HCT116 (cell line): ENCODE data around the gene MYOF. TPM values are rescaled to one million over a fixed set of nuclear protein-coding genes. Genes with fewer than 3 reads are reported as not detected.

ENCODE experiments used
- ATAC-seq: fragments of 200-7000 bp; cut with Tn5 transposase; 2 replicates; pipeline ENCODE4 v1.9.1; 2020; ENCODE audit warnings: mild to moderate bottlenecking, moderate library complexity
- BruUV-seq: library from RNA; stranded (reverse); fragments of 400-500 nt; replicated peaks from 2 replicates; lab custom pipeline; 2021; lab: Mats Ljungman, UMichigan
- CTCF ChIA-PET: fragments of 300-600 bp; sonication (Branson Sonifier 250); formaldehyde crosslinking; loops from one replicate; lab custom pipeline; 2021; ENCODE audit warnings: antibody characterized with exemption; lab: Charles Lee
- POLR2A ChIA-PET: fragments of 300-600, 350-600 bp; sonication (Branson Sonifier 250); formaldehyde crosslinking; loops from one replicate; lab custom pipeline; 2021; ENCODE audit warnings: antibody characterized with exemption; lab: Charles Lee
- RAD21 ChIA-PET, 2 experiments: fragments of 300-600 bp; sonication (Branson Sonifier 250); formaldehyde crosslinking; loops; one replicate each; lab custom pipeline; 2023; ENCODE audit warnings: low total read pairs in 2 of 2; ENCODE audit not compliant: uncharacterized antibody in 2 of 2, unreplicated experiment in 2 of 2, low non-redundant PET in 1 of 2; lab: Charles Lee
- DNase-seq: peaks from one replicate; pipeline ENCODE4 v3.0.0-alpha.2; 2010; ENCODE audit warnings: low read depth, low spot score
- H2AFZ ChIP-seq: fragments of 200-600 bp; shearing (Covaris generic), sonication (generic); 2 replicates; pipeline ENCODE4 v1.6.1; 2017; ENCODE audit warnings: low read depth, mixed run types, mixed read lengths, antibody characterized with exemption, low read length; ENCODE audit not compliant: poor library complexity, severe bottlenecking
- H3K27ac ChIP-seq: 2 replicates; pipeline ENCODE4 v1.5.1; 2012; ENCODE audit warnings: low read depth, low read length
- H3K27me3 ChIP-seq: fragments of 200-600 bp; sonication (generic); 2 replicates; pipeline ENCODE4 v1.6.1; 2016; ENCODE audit warnings: mixed run types, low read length, mixed read lengths; ENCODE audit not compliant: insufficient read depth
- H3K36me3 ChIP-seq, 2 experiments: fragments of 200-500 bp in 1 of 2; fragments of 200-600 bp in 1 of 2; sonication (Bioruptor generic) in 1 of 2; sonication (generic) in 1 of 2; 2 replicates each; pipeline versions ENCODE4 v1.5.1 to v1.6.1; 2014 to 2016; ENCODE audit warnings: low read length in 2 of 2, inconsistent platforms in 1 of 2, mixed read lengths in 1 of 2, mixed run types in 1 of 2; ENCODE audit not compliant: insufficient read depth in 2 of 2, control insufficient read depth in 1 of 2
- H3K4me1 ChIP-seq, 2 experiments: fragments of 200-600 bp in 1 of 2; sonication (generic) in 1 of 2; 2 replicates each; pipeline versions ENCODE4 v1.5.1 to v1.6.1; 2012 to 2017; ENCODE audit warnings: low read length in 2 of 2, inconsistent platforms in 1 of 2, mild to moderate bottlenecking in 1 of 2, mixed read lengths in 1 of 2, mixed run types in 1 of 2, moderate library complexity in 1 of 2; ENCODE audit not compliant: insufficient read depth in 2 of 2, control insufficient read depth in 1 of 2
- H3K4me2 ChIP-seq: fragments of 200-600 bp; sonication (generic); 2 replicates; pipeline ENCODE4 v1.6.1; 2017; ENCODE audit warnings: mixed run types, low read length, mixed read lengths
- H3K4me3 ChIP-seq, 2 experiments: fragments of 200-600 bp in 1 of 2; sonication (generic) in 1 of 2; replicated peaks in 1 of 2; 2 replicates each; pipeline ENCODE4 v1.5.1; 2011 to 2016; ENCODE audit warnings: low read length in 2 of 2, control low read depth in 1 of 2, low read depth in 1 of 2, mild to moderate bottlenecking in 1 of 2, mixed read lengths in 1 of 2, mixed run types in 1 of 2
- H3K79me2 ChIP-seq: fragments of 200-600 bp; sonication (generic); 2 replicates; pipeline ENCODE4 v1.6.1; 2017; ENCODE audit warnings: mild to moderate bottlenecking, mixed run types, low read length, moderate library complexity, mixed read lengths; ENCODE audit not compliant: insufficient read depth
- H3K9ac ChIP-seq: fragments of 200-600 bp; sonication (generic); 2 replicates; pipeline ENCODE4 v1.6.1; 2016; ENCODE audit warnings: low read length, mixed read lengths
- H3K9me2 ChIP-seq: fragments of 200-600 bp; sonication (generic), shearing (Covaris generic); 2 replicates; pipeline ENCODE4 v1.6.1; 2017; ENCODE audit warnings: mixed run types, mild to moderate bottlenecking, moderate library complexity; ENCODE audit not compliant: insufficient read depth
- H3K9me3 ChIP-seq, 2 experiments: fragments of 200-500 bp in 1 of 2; fragments of 200-600 bp in 1 of 2; sonication (Bioruptor generic) in 1 of 2; sonication (generic) in 1 of 2; 2 replicates each; pipeline ENCODE4 v1.6.1; 2014 to 2017; ENCODE audit warnings: low read length in 2 of 2, mixed read lengths in 2 of 2, inconsistent platforms in 1 of 2, low read depth in 1 of 2, mild to moderate bottlenecking in 1 of 2, mixed run types in 1 of 2, moderate library complexity in 1 of 2; ENCODE audit not compliant: control insufficient read depth in 1 of 2, insufficient read depth in 1 of 2
- H4K20me1 ChIP-seq: fragments of 200-600 bp; sonication (generic), shearing (Covaris generic); 2 replicates; pipeline ENCODE4 v1.6.1; 2017; ENCODE audit warnings: mixed run types, mild to moderate bottlenecking, moderate library complexity; ENCODE audit not compliant: insufficient read depth
- CBX3 ChIP-seq: IDR thresholded peaks from 2 replicates; pipeline ENCODE4 v1.6.1; 2012; ENCODE audit warnings: low read depth
- CTCF ChIP-seq, 3 experiments: fragments of 200-600 bp in 1 of 3; sonication (generic) in 1 of 3; IDR thresholded peaks in 2 of 3; conservative IDR thresholded peaks in 1 of 3; 2 replicates each; pipeline ENCODE4 v1.5.1; 2012 to 2017; ENCODE audit warnings: low read depth in 2 of 3, low read length in 2 of 3, antibody characterized with exemption in 1 of 3, borderline replicate concordance in 1 of 3, control low read depth in 1 of 3, mild to moderate bottlenecking in 1 of 3, mixed read lengths in 1 of 3, mixed run types in 1 of 3, moderate library complexity in 1 of 3; ENCODE audit not compliant: insufficient read depth in 1 of 3
- FOSL1 ChIP-seq: IDR thresholded peaks from 2 replicates; pipeline ENCODE4 v1.6.1; 2012; ENCODE audit warnings: low read depth
- POLR2A ChIP-seq: IDR thresholded peaks from 2 replicates; pipeline ENCODE4 v1.7.0; 2011; ENCODE audit warnings: borderline replicate concordance; ENCODE audit not compliant: insufficient read depth, insufficient read length; ENCODE audit errors: extremely low read depth
- RAD21 ChIP-seq: IDR thresholded peaks from 2 replicates; pipeline ENCODE4 v1.6.1; 2012; ENCODE audit warnings: low read depth, mild to moderate bottlenecking
- SIN3A ChIP-seq: IDR thresholded peaks from 2 replicates; pipeline ENCODE4 v1.6.1; 2012; ENCODE audit warnings: low read depth
- TCF7L2 ChIP-seq: IDR thresholded peaks from 2 replicates; pipeline ENCODE4 v1.7.0; 2011; ENCODE audit warnings: borderline replicate concordance, inconsistent platforms; ENCODE audit not compliant: insufficient read depth, insufficient read length; ENCODE audit errors: extremely low read depth
- ZBTB33 ChIP-seq: IDR thresholded peaks from 2 replicates; pipeline ENCODE4 v1.6.1; 2011; ENCODE audit warnings: mild to moderate bottlenecking, low read length, moderate library complexity; ENCODE audit not compliant: insufficient replicate concordance; ENCODE audit errors: extremely low read depth
- ZNF274 ChIP-seq: fragments of 200-500 bp; sonication (Bioruptor generic); IDR thresholded peaks from 2 replicates; pipeline ENCODE4 v1.6.1; 2014; ENCODE audit warnings: mild to moderate bottlenecking, low read depth, low read length, inconsistent platforms
- intact Hi-C: fragments of 100-400 bp; cut with micrococcal nuclease; formaldehyde crosslinking; loops from 2 replicates; pipeline ENCODE4 v1.10.0; 2022
- total RNA-seq: library from RNA; stranded (reverse); gene quantifications from one replicate; pipeline ENCODE4 v1.2.1, GENCODE V29; 2021; ENCODE audit not compliant: unreplicated experiment

Gene MYOF
- total RNA-seq, 1 experiment from 2014 or later = 250 TPM

GRCh38 chr10:93415693-93416092, 66.4 kb downstream of the MYOF start:
- H3K79me2 ChIP-seq = peaks cover 79% of the 10 kb centered on the region
- no peak overlapping the region for H2AFZ ChIP-seq
- no peaks in the 10 kb centered on the region for H3K9me2 ChIP-seq
- no peak overlapping the region for H3K9ac ChIP-seq
- no TSS peak for BruUV-seq
- intact Hi-C loops = no loop called here
- no peak overlapping the region for H3K4me2 ChIP-seq
- peaks cover 33 to 50% of the 10 kb centered on the region in 2 experiments for H3K4me1 ChIP-seq
- no peaks in the 10 kb centered on the region for H3K9me3 ChIP-seq
- ATAC-seq = no peak
- no peaks in the 10 kb centered on the region for H4K20me1 ChIP-seq
- H3K36me3 ChIP-seq = peaks cover 0 to 57% of the 10 kb centered on the region in 2 experiments; a peak in 2 of 4 replicates
- no peaks in the 10 kb centered on the region for H3K27me3 ChIP-seq
- no peak for DNase-seq
- TF ChIP-seq ZNF274 (no peak), ZBTB33 (no peak), CBX3 (no peak), RAD21 (peak; percentile 23; the same call in 1 of the 2 replicates), TCF7L2 (no peak), SIN3A (no peak), CTCF (IDR thresholded peaks at IDR 0.05 in 2 of 3, conservative IDR thresholded peaks at IDR 0.05 in 1 of 3; ENCODE audit: borderline replicate concordance in 1 of 3, insufficient read depth in 1 of 3, low read depth in 2 of 3, low read length in 2 of 3) (peak in 2 of 3 experiments; percentile 32 to 44; a peak in 3 of 6 replicates), FOSL1 (no peak), POLR2A (no peak)
- ChIA-PET RAD21 (no interaction called here), CTCF (no interaction called here), POLR2A (interaction anchor here (0.7 kb wide), 1 partner anchor 50 kb away, joined by 3 read pairs; no protein-coding TSS in a partner anchor)
- H3K4me3 ChIP-seq = no peak overlapping the region
- H3K27ac ChIP-seq = no peak overlapping the region
